NCI-H69 (cell line): ENCODE data around the gene MIPEP.

Source experiments
- DNase-seq: peaks from one replicate; lab custom pipeline; 2025; lab: John Stamatoyannopoulos, UW

MIPEP gene

DNA sequence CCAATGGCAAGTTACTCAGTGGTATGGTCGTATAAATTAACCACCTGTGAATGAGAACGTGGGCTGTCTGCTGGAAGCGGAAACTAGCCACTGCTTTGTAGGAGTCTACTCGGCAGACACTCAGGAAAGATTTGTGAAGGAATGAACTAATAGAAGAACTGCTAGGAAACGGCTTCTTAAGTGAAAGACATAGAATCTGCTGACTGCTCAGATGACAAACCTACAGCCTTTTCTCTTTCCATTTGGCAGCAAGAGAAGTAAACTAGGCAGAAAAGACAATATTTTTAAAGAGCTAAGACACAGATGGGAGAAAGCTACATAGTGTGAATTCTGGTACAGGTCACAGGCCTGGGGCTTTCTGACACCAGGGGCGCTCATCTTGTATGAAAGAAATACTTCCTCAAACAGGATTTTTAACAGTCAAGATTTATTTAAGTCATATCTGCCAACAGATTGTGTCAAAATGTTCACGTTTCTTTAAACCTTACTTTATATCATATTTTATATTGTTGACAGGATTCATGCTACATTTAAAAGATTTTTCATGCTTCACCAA, 78.4 kb downstream of the MIPEP start:
- no peak for DNase-seq

GRCh38 chr13:23808803-23809202, 80.4 kb downstream of the MIPEP start:
- no peak for DNase-seq

- peak; percentile 0 for DNase-seq
Observed at GRCh38 chr13:23806874-23807526, 82.2 kb downstream of the MIPEP start.

DNA sequence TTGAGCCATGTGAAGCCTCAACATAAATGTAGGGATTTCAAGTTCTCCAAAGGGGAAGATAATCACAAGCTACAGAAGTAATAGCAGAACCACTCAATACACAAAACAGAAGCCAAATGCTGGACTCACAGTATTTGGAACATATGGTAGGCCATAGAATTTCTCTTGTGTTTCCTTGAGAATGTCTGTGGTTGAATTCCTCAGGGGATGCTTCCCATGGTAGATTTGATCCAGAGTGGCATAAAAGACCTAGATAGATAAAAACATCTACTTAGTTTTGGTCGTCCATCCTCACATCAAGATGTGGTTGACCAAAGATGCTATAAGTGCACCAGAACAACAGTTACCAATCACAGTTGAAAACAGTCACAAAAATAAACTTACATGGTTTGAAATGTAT, 83.4 kb downstream of the MIPEP start:
- DNase-seq, result no peak

DNA sequence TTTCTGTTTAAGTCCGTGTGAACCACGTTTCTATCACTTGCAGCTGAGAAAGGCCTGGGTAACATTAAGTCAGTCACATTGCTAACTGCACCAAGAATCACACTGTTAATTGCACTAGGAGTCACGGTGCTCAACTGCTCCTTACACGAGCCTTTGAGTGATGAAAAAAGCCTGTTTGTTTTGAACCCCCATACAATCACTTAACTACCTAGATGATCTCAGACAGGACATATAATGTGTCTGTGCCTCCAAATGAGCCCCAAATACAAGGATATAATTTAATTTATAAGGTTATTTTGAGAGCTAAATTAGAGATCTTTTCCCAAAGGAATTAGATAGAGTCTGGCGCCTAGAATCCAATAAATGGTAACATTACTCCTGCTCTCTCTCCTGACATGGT, 84.1 kb downstream of the MIPEP start:
- no peak for DNase-seq

GRCh38 chr13:23804166-23804565, 85.0 kb downstream of the MIPEP start:
- no peak for DNase-seq

DNA sequence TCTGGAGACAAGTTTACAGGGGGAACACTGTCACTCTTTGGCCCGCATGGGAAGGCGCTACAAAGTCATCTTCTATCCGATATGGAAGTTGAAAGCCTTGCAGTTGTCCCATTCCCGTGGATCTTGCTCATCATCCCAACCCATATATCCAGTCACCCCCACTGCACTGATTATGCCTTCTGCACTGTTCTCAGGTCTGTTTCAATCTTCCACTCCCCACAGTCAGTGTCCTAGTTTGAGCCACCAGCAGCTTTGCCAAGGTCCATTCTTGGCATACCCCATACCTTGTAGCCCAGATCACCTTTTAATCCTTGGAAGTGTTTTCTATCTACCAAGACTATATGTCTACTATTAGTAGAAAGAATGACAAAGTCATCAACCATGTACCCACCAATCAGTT, 88.1 kb downstream of the MIPEP start:
- no peak for DNase-seq

DNA sequence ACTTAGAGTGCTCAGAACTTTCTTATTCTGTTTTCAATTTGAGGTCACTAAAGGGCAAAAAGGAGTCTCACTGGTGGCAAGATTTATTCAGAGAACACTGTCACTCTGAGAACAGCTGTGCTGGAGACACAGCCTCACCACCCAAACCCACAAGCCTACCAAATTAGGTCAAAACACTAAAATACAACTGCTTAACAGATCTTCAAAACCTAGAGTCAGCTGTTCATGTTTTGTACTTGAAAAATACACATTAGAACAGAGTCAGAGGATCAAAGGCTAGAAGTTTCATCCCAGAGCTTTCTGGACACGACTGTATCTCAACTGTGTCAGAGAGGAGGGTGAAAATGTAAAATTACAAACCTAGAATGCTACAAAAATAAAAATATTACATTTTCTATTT, 89.3 kb downstream of the MIPEP start:
- no peak for DNase-seq

GRCh38 chr13:23797276-23797903, 91.8 kb downstream of the MIPEP start:
- no peak for DNase-seq

DNA sequence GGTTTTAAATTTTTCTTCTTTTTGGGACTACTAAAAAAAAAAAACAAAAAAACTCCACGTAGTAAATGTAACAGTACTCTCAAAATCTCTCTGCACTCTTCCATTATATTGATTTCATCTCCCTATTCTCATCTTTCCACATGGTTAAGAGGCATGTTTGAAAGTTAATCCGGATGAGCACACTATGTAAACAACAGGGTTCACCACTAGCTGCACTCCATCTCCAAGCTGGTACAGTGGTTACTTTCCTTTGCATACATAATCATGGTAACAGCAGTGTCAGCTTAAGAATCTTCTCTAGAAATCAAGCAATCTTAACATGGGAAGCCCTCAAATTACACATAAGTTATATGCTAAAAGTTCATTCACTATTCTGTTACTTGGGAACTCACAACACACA, 92.6 kb downstream of the MIPEP start:
- peak; percentile 15 for DNase-seq

- DNase-seq, result peak; percentile 24
Observed at GRCh38 chr13:23794267-23795161, 94.7 kb downstream of the MIPEP start.

DNA sequence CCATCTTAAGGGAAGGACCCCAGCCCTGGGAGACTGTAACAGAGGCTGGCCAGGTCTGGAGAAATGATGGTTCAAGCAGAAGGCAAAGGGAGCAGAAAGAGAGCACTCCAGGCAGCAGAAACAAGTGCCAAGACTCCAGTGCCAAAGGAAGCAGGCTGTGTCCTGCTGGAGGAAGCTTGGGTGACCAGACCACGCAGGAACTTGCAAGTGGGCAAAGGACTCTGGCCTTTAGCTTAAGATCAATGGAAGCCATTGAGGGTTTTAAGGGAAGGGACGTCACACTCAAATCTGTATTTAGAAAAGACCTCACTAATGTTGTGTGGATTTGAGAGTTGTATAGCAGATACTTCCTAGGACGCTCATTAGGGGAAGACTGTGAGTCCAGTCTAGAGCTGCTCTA, 95.5 kb downstream of the MIPEP start:
- DNase-seq, result no peak

DNA sequence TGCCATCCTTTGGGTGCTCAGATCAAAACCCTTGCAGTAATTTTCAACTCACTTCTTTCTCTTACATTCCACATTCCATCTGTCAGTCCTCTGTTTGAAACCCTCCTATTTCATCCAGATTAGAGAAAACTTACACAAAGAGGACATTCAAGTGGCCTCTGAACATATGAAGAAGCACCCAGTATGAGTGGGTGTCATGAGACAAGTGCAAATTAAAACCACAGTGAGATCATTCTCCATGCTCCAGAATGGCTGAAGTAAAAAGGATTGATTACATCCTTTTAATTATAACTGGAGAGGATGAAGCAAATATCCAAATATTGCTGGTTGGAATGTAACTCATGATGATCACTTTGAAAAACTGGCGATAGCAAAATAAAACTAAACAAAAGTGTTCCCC, 96.5 kb downstream of the MIPEP start:
- no peak for DNase-seq

DNA sequence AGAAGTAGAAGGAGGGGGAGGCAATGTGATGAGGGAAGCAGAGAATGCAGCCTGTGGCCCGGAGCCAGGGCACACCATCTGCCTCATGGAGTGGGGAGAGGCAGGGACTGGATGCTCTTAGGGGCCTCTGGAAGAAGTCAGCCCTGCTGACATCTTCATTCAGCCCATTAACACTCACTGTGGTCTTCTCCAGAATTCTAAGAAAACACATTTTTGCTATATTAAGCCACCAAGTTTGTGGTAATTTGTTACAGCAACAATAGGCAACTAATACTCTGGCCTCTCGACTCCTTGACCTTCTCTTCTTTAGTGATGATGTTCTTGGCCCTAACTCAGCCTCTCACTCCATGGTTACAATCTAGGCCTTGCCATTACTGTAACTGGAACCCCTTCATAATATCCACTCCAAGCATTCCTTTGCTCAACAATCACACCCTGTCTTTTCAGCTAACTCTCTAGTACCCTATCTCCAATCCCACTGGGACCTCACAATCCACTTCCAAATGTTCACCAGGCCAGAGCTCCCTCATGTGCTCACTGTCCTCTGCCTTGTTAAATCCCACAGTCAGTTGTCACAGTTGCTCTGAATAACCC, 98.5 kb downstream of the MIPEP start:
- no peak for DNase-seq

DNA sequence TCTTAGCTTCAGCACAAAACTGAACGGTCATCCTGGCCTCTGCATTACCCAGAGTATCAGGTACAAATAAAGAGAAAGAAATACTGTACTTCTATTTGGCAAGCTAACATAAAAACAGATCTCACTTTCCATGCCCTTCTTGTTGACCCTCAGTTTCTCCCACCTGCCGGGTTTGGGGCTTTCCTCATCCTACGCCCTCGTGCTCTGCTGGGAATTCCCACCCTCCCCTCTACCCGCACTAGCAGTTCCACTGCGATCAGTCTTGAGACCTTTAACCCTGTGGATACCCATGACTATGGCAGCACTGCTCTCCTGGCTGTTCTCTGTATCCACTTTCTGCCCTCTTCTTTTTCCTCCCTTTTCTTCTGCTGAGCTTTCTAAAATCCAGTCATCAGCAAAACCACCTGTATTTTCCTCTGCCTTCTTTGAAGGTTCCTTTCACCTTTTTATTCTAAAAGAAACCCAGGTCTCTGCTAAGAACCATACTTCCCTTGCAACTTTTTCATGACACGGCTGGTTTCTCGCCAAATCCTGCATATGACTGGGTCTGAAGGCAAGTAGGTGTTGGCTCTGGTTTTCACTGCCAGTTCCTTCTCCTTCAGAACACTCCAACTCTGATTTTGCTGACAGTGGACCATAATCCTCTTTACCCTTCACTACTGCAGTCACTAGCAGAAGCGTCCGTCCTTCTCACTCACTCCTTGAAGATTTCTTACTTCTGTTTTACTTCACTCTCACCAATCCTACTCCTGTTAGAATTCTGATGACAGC, 99.4 kb downstream of the MIPEP start:
- DNase-seq, result no peak

- no peak for DNase-seq
Observed at GRCh38 chr13:23788459-23788858, 100.7 kb downstream of the MIPEP start.

- no peak for DNase-seq
Observed at GRCh38 chr13:23787464-23787863, 101.7 kb downstream of the MIPEP start.

DNA sequence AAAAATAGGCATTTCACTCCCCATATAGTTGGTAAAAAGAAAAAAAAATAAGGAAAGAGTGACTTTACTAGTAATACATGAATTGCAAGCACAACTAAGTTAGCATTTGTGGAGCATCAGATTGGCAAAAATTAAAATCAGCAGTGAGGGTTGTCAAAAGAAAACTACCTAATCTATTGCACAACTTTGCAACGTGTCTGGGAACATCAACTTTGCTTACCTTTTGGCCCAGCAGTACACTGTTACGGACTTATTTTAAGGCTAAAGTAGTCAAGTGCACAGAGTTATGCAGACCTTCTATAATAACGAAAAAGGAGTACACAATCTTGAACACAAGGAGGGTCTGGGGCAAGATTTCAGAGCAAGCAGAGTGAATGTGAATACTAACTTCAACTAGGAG, 102.6 kb downstream of the MIPEP start:
- no peak for DNase-seq

DNA sequence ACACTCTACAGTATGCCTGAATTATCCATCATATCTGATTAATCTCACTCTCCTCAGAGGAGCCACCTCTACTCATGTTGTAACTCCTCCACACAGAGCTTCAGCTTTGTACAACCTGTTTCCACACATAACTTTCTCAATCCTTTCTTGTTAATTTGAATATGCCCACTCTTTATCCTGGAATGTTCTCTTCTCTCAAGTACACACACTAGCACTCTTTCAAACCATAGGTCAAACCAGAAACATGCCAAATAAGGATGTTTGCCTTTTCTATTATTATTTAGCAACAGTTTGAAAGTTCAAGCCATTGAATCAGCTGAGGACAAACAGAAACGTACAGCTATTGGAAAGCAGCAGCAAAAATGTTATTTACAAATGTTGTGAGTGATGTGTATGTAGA, 110.3 kb downstream of the MIPEP start:
- DNase-seq, result no peak

GRCh38 chr13:23778002-23778652, 111.1 kb downstream of the MIPEP start:
- no peak for DNase-seq

- DNase-seq, result no peak
Observed at GRCh38 chr13:23777575-23777870, 111.7 kb downstream of the MIPEP start.
